ENCODE data around the gene FAM117A.
"Not testable (repeated sequence)": the region's sequence is repeated elsewhere in the genome, so short reads cannot be mapped to it uniquely, and the experiment has no call there.

FAM117A gene

DNA sequence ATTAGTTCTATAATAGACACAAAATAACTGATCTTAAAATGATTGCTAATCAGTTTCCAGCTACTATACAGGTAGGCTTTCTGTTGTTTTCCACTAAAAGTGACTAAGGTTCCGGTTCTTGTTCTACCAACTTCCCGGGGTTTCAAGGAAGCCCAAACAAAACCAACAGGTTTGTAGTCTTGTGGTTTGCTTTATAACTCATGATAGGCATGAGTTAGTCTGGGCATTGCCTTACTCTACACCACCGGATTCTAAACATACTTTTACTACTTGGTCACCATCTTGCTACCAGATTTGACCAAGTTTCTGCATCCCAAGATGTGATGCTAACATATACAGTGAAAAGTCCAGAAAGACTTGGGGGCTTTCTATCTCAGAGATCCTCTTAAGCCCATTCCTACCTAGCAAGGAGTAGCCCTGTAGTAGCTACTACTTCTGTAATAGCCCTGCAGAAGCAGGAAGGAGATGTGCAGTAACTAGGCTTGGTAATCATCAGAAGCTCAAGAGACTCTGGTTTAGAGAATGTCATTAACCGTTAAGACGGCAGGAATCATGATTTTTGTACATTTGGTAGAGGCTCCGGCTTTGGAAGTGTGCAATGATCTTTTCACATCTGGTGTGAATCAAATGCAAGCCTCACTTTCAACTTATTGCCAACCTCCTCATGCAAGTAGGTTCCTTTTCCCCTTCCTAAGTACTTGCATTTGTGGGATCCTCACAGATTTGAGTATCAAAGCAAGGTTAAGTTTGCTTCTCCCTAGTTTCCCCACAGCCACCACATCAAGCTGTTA lies 1.6 kb downstream of the FAM117A start:
- no peak for DNase-seq

- no peak for DNase-seq
These were observed 2.9 kb downstream of the FAM117A start for GRCh38 chr17:49760932-49761558.

- no peak for DNase-seq
These were observed 3.6 kb downstream of the FAM117A start for GRCh38 chr17:49760296-49760695.

GRCh38 chr17:49759203-49759602 lies 4.7 kb downstream of the FAM117A start:
- no peak for DNase-seq

- not testable (repeated sequence) for DNase-seq
These were observed 5.4 kb downstream of the FAM117A start for GRCh38 chr17:49758464-49759010.

- no peak for DNase-seq
These were observed 6.7 kb downstream of the FAM117A start for GRCh38 chr17:49757151-49757777.

GRCh38 chr17:49756323-49757150 lies 7.4 kb downstream of the FAM117A start:
- no peak for DNase-seq

DNA sequence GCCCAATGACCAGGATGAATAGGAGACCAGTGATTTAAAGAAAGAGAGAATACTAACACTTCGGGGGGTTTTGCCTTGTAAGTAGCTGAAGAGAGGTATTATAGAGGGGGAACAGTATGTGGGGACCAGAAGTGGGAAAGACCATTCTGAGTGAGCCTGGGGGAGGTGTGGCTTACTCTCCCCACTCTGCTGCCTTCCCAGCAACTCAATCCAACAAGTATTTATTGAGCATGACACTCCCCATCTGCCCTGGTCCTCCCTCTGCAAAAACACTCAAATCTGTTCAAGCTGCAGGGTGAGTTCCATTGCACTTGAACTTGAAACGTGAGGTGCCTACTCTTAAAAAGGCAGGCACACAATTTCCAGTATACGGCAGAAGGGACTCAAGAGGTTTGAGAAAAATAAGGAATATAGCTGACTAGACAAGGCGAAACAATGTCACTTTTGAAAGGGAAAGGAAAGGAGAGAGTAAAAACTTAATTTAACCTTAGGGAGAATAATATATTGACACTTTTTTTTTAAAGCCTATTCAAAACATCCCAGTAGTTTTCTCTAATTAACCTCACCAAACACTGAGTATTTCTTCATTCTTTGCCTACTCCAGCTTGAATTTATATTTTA lies 8.2 kb downstream of the FAM117A start:
- no peak for DNase-seq

DNA sequence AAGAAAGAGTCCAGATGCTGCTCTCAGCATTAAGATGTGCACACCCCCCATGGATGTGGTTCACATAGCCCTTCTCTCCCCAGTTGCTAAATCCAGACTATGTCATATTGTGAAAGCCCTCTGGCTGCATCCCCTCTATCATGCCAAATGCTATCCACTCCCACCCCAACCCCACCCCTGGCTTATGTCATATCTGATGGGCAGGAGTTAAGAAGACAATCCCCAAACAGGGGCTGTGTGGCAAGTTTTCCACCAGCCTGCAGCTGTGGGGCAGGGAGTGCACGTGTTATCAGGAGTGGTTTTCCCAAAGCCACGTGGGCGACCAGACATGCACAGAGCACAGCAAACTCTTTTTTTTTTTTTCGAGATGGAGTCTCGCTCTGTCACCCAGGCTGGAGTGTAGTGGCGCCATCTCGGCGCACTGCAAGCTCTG lies 10.0 kb downstream of the FAM117A start:
- no peak for DNase-seq

GRCh38 chr17:49752508-49752907 lies 11.4 kb downstream of the FAM117A start:
- DNase-seq = no peak

DNA sequence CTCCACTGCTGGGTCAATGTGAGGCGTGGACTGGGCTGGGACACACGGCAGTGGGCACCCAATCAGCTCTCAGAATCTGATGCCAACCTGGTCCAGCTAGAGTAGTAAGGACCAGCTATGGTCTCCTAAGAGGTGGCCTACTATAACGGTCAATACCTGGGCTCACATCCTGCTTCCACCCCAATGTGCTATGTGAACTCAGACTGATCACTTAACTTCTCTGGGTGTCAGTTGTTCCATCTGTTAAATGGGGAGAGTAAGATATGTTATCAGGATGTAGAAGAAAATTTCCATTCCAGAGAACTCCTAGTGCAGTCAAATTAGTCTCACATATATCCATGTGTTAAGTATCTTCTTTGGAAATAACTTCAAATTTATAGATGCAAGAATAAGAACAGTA lies 14.2 kb downstream of the FAM117A start:
- no peak for DNase-seq

GRCh38 chr17:49748791-49749190 lies 15.1 kb downstream of the FAM117A start:
- DNase-seq = peak; percentile 64

DNA sequence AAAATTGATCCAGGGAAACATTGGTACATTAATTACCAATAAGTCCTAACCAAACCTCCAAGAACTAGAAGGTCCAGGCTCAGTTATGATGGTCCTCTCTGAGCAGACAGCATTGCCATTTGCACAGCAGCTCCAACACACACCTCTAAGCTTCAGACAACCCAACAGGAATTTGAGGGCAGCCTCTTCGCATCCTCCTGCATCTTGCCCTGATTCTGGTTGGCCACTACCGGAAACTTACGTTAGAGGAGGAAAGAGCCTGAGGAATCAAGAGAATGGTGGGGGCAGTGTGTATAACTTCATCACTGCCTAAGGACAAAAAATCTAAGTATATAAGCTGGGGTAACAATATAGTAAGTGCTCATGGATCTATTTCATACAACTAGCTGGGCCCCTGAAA lies 15.7 kb downstream of the FAM117A start:
- DNase-seq = peak; percentile 29

- no peak for DNase-seq
These were observed 16.3 kb downstream of the FAM117A start for GRCh38 chr17:49747632-49748031.

GRCh38 chr17:49746791-49747490 lies 17.0 kb downstream of the FAM117A start:
- DNase-seq = no peak

GRCh38 chr17:49745175-49746139 lies 18.5 kb downstream of the FAM117A start:
- no peak for DNase-seq

DNA sequence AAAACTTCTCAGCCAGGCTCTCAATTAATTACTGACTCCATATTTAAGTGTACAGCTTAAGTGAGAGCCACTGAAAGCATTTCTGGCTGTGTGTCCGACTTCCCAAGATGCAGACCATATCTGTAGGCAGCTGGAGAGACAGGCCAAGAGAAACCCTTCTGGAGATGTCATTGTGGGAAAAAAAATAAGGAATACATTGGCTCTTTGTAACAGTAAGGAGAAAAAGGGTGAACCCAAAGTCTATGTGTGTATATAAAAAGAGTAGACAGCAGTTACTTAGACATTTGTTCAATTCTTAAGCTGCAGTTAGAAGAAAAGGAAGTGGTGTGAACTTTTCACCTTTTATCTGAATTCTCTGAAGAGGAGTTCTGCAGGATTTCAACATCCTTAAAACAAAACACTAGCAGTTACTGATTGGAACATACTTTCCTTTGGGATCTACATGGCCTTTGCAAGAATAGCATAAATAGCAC lies 21.7 kb downstream of the FAM117A start:
- no peak for DNase-seq

DNA sequence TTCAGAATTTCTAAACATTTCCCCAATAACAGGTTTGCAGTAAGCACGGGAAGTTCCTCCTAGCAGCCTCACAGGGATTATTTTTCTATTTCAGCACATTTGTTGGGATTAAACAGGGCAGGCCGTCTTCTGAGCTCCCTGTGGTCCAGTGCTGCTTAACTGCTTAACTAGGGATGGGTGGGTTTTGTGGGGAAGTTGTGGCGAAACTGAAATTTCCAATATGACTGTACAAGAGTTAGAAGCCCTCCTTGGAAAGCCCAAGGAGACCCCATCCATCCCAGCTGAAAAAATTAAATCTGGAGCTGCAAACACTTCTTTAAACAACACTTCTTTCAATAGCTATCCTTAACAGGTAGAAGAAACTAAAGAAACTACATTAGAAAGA lies 22.2 kb downstream of the FAM117A start:
- no peak for DNase-seq

DNA sequence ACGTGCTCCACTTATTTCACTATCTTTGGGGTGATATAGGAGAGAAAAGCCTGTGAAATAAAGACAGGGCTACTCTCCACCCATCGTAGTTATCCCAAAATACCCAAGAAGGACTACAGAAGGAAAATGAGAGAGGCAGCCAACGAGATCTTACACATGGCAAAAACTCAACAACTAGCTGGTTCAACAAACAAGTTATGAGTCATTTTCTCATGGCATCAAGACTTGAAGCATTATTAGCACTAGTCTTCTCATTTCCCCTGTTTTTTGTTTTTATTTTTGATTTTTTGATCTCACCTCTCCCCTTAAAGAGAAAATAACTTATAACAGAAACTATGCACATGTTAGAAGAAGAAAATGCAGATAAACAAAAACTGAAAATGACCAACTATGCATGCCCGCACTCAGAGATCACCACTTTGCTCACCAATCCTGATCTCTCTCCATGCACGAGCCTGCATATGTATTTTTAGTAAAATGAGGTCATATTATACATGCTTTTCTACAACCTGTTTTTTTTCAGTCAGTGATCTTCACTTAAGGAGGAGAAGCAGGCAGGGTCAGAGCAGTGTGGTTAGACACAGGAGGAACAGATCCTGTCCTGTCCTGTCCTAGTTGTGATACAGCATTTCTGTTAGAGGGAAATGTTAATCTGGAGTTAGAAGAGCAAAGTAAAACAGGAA lies 22.8 kb downstream of the FAM117A start:
- DNase-seq = no peak

All from activated gamma-delta T cell treated with Interleukin-2 at 50 U/mL for 16 hours (primary cell).